Upper lobe of right lung (tissue), 1 donor: Measurements from ENCODE around the gene PGAP2. TPM values are rescaled to one million over a fixed set of nuclear protein-coding genes. Genes with fewer than 3 reads are reported as not detected.

Experiments
- ATAC-seq: fragments of 200-7000 bp; cut with Tn5 transposase; one replicate; pipeline ENCODE4 v1.9.1; 2020; ENCODE audit warnings: mild to moderate bottlenecking, moderate library complexity
- DNase-seq: peaks from one replicate; pipeline ENCODE4 v3.0.0-alpha.2; 2020
- H3K27ac ChIP-seq: fragments of 200-600 bp; one replicate; pipeline ENCODE4 v1.8.0; 2022
- H3K27me3 ChIP-seq: fragments of 200-600 bp; one replicate; pipeline ENCODE4 v1.8.0; 2022; ENCODE audit warnings: mild to moderate bottlenecking
- H3K36me3 ChIP-seq: fragments of 200-600 bp; one replicate; pipeline ENCODE4 v1.8.0; 2022
- H3K4me1 ChIP-seq: fragments of 200-600 bp; one replicate; pipeline ENCODE4 v1.8.0; 2022
- H3K4me3 ChIP-seq: fragments of 200-600 bp; one replicate; pipeline ENCODE4 v1.8.0; 2022; ENCODE audit warnings: mild to moderate bottlenecking
- H3K9me3 ChIP-seq: fragments of 200-600 bp; one replicate; pipeline ENCODE4 v1.8.0; 2022
- intact Hi-C: fragments of 100-400 bp; cut with DNase I; formaldehyde crosslinking; loops from one replicate; pipeline ENCODE4 v1.11.0; 2022
- total RNA-seq: library from RNA; stranded (reverse); fragmentation: NEBNext Ultra II Directional; extraction: Animal tissue kit (Norgen Biotek cat#: 25700); gene quantifications from one replicate; pipeline ENCODE4 v1.2.1, GENCODE V29; 2021
- TF ChIP-seq, protein P1 (sequence below): fragments of 200-600 bp; IDR thresholded peaks from one replicate; pipeline ENCODE4 v1.8.0; 2022; ENCODE audit warnings: antibody characterized with exemption
- donor health status: DM: no; HTN: yes; CAD: no; lungs with severe emphysema.

Gene PGAP2
- total RNA-seq, 1 donor from 2014 or later = 25.0 TPM

- Histone ChIP-seq H3K4me3 (peak within 1 kb of the TSS; percentile 94), H3K9me3 (no peaks in the 10 kb centered on the region), H3K4me1 (peaks cover 50% of the 10 kb centered on the region), H3K27ac (peak within 1 kb of the TSS; percentile 96), H3K36me3 (no peaks in the 10 kb centered on the region), H3K27me3 (no peaks in the 10 kb centered on the region)
- intact Hi-C loops = loop anchor here (5.0 kb wide), 1 partner anchor 212 kb away; no protein-coding TSS in a partner anchor
- DNase-seq = peak; percentile 98
- peak; percentile 93 for ATAC-seq
- TF ChIP-seq, protein P1, sequence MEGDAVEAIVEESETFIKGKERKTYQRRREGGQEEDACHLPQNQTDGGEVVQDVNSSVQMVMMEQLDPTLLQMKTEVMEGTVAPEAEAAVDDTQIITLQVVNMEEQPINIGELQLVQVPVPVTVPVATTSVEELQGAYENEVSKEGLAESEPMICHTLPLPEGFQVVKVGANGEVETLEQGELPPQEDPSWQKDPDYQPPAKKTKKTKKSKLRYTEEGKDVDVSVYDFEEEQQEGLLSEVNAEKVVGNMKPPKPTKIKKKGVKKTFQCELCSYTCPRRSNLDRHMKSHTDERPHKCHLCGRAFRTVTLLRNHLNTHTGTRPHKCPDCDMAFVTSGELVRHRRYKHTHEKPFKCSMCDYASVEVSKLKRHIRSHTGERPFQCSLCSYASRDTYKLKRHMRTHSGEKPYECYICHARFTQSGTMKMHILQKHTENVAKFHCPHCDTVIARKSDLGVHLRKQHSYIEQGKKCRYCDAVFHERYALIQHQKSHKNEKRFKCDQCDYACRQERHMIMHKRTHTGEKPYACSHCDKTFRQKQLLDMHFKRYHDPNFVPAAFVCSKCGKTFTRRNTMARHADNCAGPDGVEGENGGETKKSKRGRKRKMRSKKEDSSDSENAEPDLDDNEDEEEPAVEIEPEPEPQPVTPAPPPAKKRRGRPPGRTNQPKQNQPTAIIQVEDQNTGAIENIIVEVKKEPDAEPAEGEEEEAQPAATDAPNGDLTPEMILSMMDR = peak; percentile 98
Measured at GRCh38 chr11:3854977-3855807, 46.8 kb downstream of the PGAP2 start, which contains the start of gene STIM1. Gene STIM1, plus strand, starts transcription at chr11:3855664. Its CDS starts 607 bp downstream, at chr11:3856271.

DNA sequence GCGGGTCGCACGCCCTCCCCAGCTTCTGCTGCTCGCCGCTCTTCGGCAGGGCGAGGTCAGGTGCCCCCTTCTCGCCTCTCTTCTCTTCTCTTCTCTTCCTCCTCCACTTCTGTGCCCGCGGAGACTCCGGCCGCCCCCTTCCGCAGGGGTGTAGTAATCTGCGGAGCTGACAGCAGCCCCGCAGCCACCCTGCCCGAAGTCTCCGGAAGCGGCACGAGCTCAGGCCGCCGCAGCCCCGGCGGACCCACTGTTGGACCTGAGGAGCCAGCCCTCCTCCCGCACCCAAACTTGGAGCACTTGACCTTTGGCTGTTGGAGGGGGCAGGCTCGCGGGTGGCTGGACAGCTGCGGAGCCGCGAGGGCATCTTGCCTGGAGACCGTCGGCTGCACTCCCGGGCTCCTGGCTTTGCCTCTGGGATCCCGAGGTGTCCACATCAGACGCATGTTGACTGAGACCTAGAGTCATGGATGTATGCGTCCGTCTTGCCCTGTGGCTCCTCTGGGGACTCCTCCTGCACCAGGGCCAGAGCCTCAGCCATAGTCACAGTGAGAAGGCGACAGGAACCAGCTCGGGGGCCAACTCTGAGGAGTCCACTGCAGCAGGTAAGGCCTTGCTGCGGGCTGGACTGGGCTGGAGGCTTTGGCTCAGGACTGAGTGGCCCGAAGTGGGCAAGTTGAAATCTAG, 47.6 kb downstream of the PGAP2 start:
- no peaks in the 10 kb centered on the region for H3K9me3 ChIP-seq
- ATAC-seq = peak; percentile 47
- intact Hi-C loops = loop anchor here (5.0 kb wide), 1 partner anchor 211 kb away; no protein-coding TSS in a partner anchor
- H3K27ac ChIP-seq = peak overlapping the region; percentile 96
- peak overlapping the region; percentile 94 for H3K4me3 ChIP-seq
- no peaks in the 10 kb centered on the region for H3K27me3 ChIP-seq
- DNase-seq = peak; percentile 87
- TF ChIP-seq, protein P1 = no peak
- no peaks in the 10 kb centered on the region for H3K36me3 ChIP-seq
- peaks cover 57% of the 10 kb centered on the region for H3K4me1 ChIP-seq

- H3K27ac ChIP-seq = peak overlapping the region; percentile 96
- H3K27me3 ChIP-seq = no peaks in the 10 kb centered on the region
- DNase-seq = no peak
- intact Hi-C loops = loop anchor here (5.0 kb wide), 1 partner anchor 210 kb away; no protein-coding TSS in a partner anchor
- TF ChIP-seq, protein P1 = no peak
- H3K36me3 ChIP-seq = no peaks in the 10 kb centered on the region
- no peaks in the 10 kb centered on the region for H3K9me3 ChIP-seq
- H3K4me1 ChIP-seq = peaks cover 65% of the 10 kb centered on the region
- ATAC-seq = no peak
- H3K4me3 ChIP-seq = peak overlapping the region; percentile 94
Measured at GRCh38 chr11:3856856-3857553, 48.6 kb downstream of the PGAP2 start.

DNA sequence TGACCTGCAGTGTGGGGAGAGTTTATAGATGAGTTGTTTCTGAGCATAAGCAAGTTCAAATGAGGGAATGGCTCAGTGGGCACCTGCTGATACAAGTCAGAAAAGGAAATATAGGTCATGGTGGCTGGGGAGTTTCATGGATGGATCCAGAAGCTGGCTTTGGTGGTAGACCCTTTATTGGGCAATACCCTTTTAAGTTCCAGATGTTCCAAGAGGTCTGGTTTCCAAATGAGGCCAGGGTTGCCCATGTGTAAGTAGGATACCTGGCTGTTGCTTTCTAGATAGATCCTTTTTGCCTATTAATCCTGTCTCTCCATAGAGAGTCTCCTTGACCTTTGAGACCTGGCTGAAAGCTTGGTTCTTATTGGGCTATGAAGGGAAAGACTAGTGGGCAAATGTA, 49.3 kb downstream of the PGAP2 start:
- TF ChIP-seq, protein P1 = no peak
- DNase-seq (no peak), ATAC-seq (no peak)
- Histone ChIP-seq H3K27ac (no peak overlapping the region), H3K36me3 (no peaks in the 10 kb centered on the region), H3K27me3 (no peaks in the 10 kb centered on the region), H3K9me3 (no peaks in the 10 kb centered on the region), H3K4me1 (peaks cover 65% of the 10 kb centered on the region), H3K4me3 (peak overlapping the region; percentile 94)
- intact Hi-C loops = loop anchor here (5.0 kb wide), 1 partner anchor 210 kb away; no protein-coding TSS in a partner anchor

DNA sequence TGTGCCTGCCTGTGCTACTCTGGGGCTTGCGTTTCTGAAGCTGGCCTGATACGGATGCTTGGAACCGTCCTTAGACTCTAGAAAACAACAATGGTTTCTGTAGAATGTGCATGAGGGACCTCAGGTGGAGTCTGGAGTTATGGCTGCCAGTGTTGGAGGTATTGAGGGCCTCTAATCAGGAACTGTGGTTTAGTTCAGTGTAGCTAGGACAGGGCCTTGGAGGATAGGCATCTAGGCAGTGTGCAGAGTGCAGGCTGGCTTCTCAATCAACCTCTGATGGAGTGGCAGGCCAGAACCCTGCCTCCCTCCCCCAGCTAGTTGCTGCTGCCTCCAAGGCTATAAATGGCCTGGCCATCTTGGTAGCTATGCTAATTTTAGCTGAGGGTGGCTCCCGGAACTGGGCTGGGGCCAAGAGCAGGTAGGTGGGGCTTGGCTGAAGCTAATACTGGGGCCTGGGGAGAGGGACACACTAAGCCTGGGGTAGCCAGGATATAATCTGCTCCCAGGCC, 51.1 kb downstream of the PGAP2 start:
- no peak for DNase-seq
- intact Hi-C loops = loop anchor here (5.0 kb wide), 1 partner anchor 208 kb away; no protein-coding TSS in a partner anchor
- peak overlapping the region; percentile 12 for H3K27ac ChIP-seq
- no peak for ATAC-seq
- TF ChIP-seq, protein P1 = no peak
- no peaks in the 10 kb centered on the region for H3K27me3 ChIP-seq
- peak overlapping the region; percentile 17 for H3K4me3 ChIP-seq
- H3K4me1 ChIP-seq = peaks cover 58% of the 10 kb centered on the region
- H3K36me3 ChIP-seq = no peaks in the 10 kb centered on the region
- H3K9me3 ChIP-seq = no peaks in the 10 kb centered on the region
